Fibroblast of the aortic adventitia (primary cell): ENCODE measurements around the gene APPBP2. TPM values are rescaled to one million over a fixed set of nuclear protein-coding genes. Genes with fewer than 3 reads are reported as not detected.

Experiments
- DNase-seq: peaks from one replicate; pipeline ENCODE4 v3.0.0-alpha.2; 2010; ENCODE audit warnings: low read depth
- H3K4me3 ChIP-seq: 2 replicates; pipeline ENCODE4 v1.5.1; 2011; ENCODE audit warnings: low read depth, mild to moderate bottlenecking, control low read depth, low read length, moderate library complexity
- CTCF ChIP-seq: IDR thresholded peaks from 2 replicates; pipeline ENCODE4 v1.5.1; 2011; ENCODE audit warnings: mild to moderate bottlenecking, low read length, control low read depth, inconsistent platforms; ENCODE audit not compliant: insufficient read depth
- total RNA-seq: library from RNA; depleted of rRNA; stranded (reverse); fragments of >200 nt; gene quantifications from 2 replicates; pipeline ENCODE4 v1.2.3, GENCODE V29; 2012; ENCODE audit warnings: low replicate concordance

Gene APPBP2
- total RNA-seq, 1 donor: 44.6 TPM

GRCh38 chr17:60514053-60514452 lies 12.0 kb downstream of the APPBP2 start:
- no peak overlapping the region for H3K4me3 ChIP-seq
- DNase-seq: no peak
- no peak for TF ChIP-seq CTCF

DNA sequence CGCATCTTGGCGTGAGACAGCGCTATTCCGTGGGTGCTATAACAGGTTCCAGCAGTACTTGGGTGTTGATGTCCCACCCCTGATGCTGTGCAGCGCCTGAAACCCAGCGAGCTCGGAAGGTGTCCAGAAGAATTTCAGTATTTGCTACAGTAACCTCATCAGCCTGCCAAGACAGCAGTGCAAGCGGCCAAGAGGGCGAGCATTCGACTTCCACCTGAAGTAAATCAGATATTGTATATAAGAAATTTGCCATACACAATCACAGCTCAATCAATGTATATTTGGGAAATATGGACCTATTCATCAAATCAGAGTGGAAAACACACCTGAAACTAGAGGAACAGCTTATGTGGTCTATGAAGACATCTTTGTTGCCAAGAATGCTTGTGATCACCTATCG lies 13.0 kb downstream of the APPBP2 start:
- DNase-seq: no peak
- no peak for TF ChIP-seq CTCF
- H3K4me3 ChIP-seq: no peak overlapping the region

DNA sequence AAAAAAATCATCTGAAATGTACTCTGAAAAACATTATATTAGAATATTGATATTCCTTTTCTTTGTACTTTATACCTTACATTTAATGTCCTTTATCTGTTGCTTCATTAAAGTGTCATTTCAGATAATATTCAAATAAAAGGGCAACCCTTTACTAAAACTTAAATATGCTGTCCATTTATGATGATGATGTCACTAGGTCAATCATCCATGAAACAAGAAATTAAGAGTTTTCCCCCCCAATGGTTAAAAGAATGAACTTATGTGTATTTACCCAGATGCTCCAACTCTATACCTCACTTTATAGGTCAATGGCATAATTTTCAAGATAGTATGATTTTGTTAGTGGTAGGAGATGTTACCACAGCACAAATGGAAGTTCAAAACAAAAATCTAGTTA lies 15.3 kb downstream of the APPBP2 start:
- no peak for DNase-seq
- H3K4me3 ChIP-seq: no peak overlapping the region
- TF ChIP-seq CTCF: no peak

DNA sequence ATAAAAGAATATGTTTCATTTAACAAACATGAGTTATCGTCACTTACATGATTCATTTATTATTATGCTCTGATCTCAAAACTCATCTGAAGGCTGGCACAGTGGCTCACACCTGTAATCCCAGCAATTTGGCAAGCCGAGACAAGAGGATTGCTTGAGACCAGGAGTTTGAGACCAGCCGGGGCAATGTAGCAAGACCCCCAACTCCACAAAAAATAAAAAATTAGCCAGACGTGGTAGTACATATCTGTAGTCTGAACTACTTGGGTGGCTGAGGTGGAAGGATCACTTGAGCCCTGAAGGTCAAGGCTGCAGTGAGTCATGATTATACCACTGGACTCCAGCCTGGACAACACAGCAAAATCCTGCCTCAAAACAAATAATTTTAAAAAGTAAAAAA lies 16.0 kb downstream of the APPBP2 start:
- no peak overlapping the region for H3K4me3 ChIP-seq
- no peak for TF ChIP-seq CTCF
- no peak for DNase-seq

- no peak for DNase-seq
- no peak overlapping the region for H3K4me3 ChIP-seq
- no peak for TF ChIP-seq CTCF
Measured at GRCh38 chr17:60508384-60508980, 17.6 kb downstream of the APPBP2 start.

DNA sequence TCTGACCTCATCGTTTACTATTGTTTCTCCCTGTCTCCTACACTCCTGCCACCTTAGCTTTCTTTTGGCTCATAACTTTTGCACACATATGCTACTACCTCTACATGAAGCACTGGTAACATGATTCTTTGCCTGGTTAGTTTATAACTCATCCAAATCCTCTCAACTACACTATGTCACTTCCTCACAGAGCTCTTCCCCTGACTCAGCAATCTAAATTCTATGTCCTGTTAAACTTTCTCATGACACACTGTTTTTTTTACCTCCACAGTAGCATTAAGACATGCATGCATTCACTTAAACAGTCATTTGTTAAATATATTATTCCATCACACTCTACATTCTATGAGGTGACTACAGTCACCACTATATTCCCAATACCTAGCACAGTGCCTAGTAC lies 19.7 kb downstream of the APPBP2 start:
- TF ChIP-seq CTCF: no peak
- peak; percentile 55 for DNase-seq
- H3K4me3 ChIP-seq: no peak overlapping the region

- TF ChIP-seq CTCF: no peak
- no peak overlapping the region for H3K4me3 ChIP-seq
- no peak for DNase-seq
Measured at GRCh38 chr17:60502145-60502544, 23.9 kb downstream of the APPBP2 start.
